Uterus (tissue), 2 donors: Measurements from ENCODE around the gene SPTBN5.

Experiments
- CTCF ChIP-seq, 4 experiments: fragments of 200-600 bp in 2 of 4; fragments of 450-650 bp in 2 of 4; sonication (generic) in 2 of 4; IDR thresholded peaks; one replicate each; pipeline ENCODE4 v1.5.1; 2016 to 2019; ENCODE audit warnings: antibody characterized with exemption in 4 of 4, mild to moderate bottlenecking in 2 of 4, moderate library complexity in 1 of 4
- POLR2A ChIP-seq, 2 donors: fragments of 450-650 bp; IDR thresholded peaks; one replicate each; pipeline ENCODE4 v1.6.1; 2016; ENCODE audit warnings: antibody characterized with exemption in 2 of 2, mild to moderate bottlenecking in 1 of 2, moderate library complexity in 1 of 2

DNA sequence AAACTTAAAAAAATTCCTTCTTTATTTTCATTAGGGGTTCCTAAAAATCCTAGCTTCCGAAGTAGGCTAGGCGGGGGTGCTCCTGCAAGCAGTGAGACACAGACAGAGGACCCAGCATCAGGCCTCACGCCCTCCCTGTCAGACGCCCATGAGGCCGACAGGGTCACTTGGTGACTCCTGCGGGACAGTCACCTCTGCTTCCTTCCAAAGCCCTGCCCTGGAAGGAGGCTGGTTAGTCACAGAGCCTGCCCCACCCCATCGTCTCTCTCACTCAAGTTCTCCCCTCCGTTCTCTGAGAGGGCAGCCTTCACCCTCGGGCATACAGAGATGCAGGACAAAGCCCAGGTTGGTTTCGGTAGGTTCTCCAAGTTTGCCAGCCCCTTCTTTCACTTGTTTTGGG is 39.9 kb upstream of the SPTBN5 start:
- TF ChIP-seq CTCF (IDR thresholded peaks at IDR 0.05) = no peak
- no peak for TF ChIP-seq POLR2A (IDR thresholded peaks at IDR 0.05)
